Calu3 (cell line): ENCODE measurements around the gene ATP11C. TPM values are rescaled to one million over a fixed set of nuclear protein-coding genes. Genes with fewer than 3 reads are reported as not detected.
"Not testable (repeated sequence)": the region's sequence is repeated elsewhere in the genome, so short reads cannot be mapped to it uniquely, and the experiment has no call there.

ENCODE experiments used
- BruUV-seq: library from RNA; stranded (reverse); fragments of 400-500 nt; replicated peaks from 2 replicates; lab custom pipeline; 2021; lab: Mats Ljungman, UMichigan
- CTCF ChIA-PET: fragments of 300-600 bp; sonication (Branson Sonifier 250); formaldehyde crosslinking; loops from one replicate; lab custom pipeline; 2022; ENCODE audit warnings: antibody characterized with exemption; lab: Charles Lee
- DNase-seq: peaks from one replicate; pipeline ENCODE4 v3.0.0; 2022
- H3K27ac Mint-ChIP-seq: one replicate; pipeline ENCODE4 v1.8.0; 2022; ENCODE audit warnings: mixed read lengths; ENCODE audit not compliant: unreplicated experiment
- H3K27me3 Mint-ChIP-seq: one replicate; pipeline ENCODE4 v1.8.0; 2022; ENCODE audit warnings: mixed read lengths; ENCODE audit not compliant: unreplicated experiment
- H3K36me3 Mint-ChIP-seq: one replicate; pipeline ENCODE4 v1.8.0; 2022; ENCODE audit warnings: mild to moderate bottlenecking, moderate library complexity, mixed read lengths; ENCODE audit not compliant: insufficient read depth, unreplicated experiment
- H3K4me1 Mint-ChIP-seq: one replicate; pipeline ENCODE4 v1.8.0; 2022; ENCODE audit warnings: mild to moderate bottlenecking, low read depth, mixed read lengths; ENCODE audit not compliant: unreplicated experiment
- H3K4me3 Mint-ChIP-seq: one replicate; pipeline ENCODE4 v1.8.0; 2022; ENCODE audit warnings: mild to moderate bottlenecking, low read depth, moderate library complexity, mixed read lengths; ENCODE audit not compliant: unreplicated experiment
- H3K9me3 Mint-ChIP-seq: one replicate; pipeline ENCODE4 v1.8.0; 2022; ENCODE audit warnings: low read depth, mixed read lengths; ENCODE audit not compliant: unreplicated experiment
- intact Hi-C: fragments of 100-400 bp; cut with micrococcal nuclease; formaldehyde crosslinking; loops from one replicate; pipeline ENCODE4 v1.10.0; 2022; ENCODE audit not compliant: unreplicated experiment
- total RNA-seq: library from RNA; stranded (reverse); gene quantifications from 2 replicates; pipeline ENCODE4 v1.2.3, GENCODE V29; 2022
- TF ChIP-seq, protein P1 (sequence below): fragments of 200-600 bp; IDR thresholded peaks from one replicate; pipeline ENCODE4 v1.8.0; 2022; ENCODE audit warnings: antibody characterized with exemption; ENCODE audit not compliant: unreplicated experiment

The ATP11C gene
- total RNA-seq, 1 experiment from 2014 or later = 19.7 TPM

DNA sequence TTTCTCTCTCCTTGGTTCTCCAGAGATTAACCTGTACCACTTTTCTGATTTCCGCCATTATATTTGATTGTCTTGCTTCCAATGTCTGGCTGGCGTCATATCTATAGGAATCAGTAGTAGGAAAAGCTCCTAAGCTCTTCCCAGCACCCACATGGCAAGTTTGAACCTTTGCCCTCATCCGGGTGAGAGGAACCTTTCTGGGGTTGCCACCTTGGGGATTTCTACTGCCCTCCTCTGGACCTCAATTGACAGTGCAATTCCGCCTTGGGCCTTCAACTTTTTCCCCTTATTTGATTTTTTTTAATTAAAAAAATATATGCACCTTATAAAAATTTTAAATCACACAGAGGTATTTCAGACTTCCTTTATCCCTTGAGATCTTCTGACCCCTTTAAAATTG, 34.4 kb upstream of the ATP11C start:
- CTCF ChIA-PET = no interaction called here
- no peak overlapping the region for H3K27ac Mint-ChIP-seq
- H3K4me1 Mint-ChIP-seq = no peaks in the 10 kb centered on the region
- no peak overlapping the region for H3K4me3 Mint-ChIP-seq
- H3K36me3 Mint-ChIP-seq = no peaks in the 10 kb centered on the region
- H3K27me3 Mint-ChIP-seq = peaks cover 22% of the 10 kb centered on the region
- TF ChIP-seq, protein P1, sequence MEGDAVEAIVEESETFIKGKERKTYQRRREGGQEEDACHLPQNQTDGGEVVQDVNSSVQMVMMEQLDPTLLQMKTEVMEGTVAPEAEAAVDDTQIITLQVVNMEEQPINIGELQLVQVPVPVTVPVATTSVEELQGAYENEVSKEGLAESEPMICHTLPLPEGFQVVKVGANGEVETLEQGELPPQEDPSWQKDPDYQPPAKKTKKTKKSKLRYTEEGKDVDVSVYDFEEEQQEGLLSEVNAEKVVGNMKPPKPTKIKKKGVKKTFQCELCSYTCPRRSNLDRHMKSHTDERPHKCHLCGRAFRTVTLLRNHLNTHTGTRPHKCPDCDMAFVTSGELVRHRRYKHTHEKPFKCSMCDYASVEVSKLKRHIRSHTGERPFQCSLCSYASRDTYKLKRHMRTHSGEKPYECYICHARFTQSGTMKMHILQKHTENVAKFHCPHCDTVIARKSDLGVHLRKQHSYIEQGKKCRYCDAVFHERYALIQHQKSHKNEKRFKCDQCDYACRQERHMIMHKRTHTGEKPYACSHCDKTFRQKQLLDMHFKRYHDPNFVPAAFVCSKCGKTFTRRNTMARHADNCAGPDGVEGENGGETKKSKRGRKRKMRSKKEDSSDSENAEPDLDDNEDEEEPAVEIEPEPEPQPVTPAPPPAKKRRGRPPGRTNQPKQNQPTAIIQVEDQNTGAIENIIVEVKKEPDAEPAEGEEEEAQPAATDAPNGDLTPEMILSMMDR = peak; percentile 14
- H3K9me3 Mint-ChIP-seq = no peaks in the 10 kb centered on the region
- no peak for DNase-seq
- intact Hi-C loops = no loop called here
- BruUV-seq = no TSS peak

DNA sequence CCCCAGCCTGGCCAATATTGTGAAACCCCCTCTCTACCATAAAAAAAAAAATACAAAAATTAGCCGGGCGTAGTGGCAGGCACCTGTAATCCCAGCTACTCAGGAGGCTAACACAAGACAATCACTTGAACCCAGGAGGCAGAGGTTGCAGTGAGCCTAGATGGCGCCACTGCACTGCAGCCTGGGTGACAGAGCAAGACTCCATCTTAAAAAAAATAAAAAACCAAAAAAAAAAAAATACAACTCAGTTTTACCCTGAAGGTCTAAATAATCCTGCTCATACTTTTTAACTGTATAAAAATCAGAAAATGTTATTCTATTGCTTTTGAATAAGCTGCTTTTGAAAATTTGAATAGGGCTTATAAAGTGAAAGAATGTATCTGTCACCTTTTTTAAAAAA, 33.3 kb upstream of the ATP11C start:
- H3K27me3 Mint-ChIP-seq = peaks cover 15% of the 10 kb centered on the region
- CTCF ChIA-PET = interaction anchor here (0.7 kb wide), 1 partner anchor 30 kb away, joined by 5 read pairs; no protein-coding TSS in a partner anchor
- DNase-seq, H3K9me3 Mint-ChIP-seq, H3K27ac Mint-ChIP-seq, H3K4me3 Mint-ChIP-seq, H3K36me3 Mint-ChIP-seq, BruUV-seq, H3K4me1 Mint-ChIP-seq, intact Hi-C loops: not testable (repeated sequence)

DNA sequence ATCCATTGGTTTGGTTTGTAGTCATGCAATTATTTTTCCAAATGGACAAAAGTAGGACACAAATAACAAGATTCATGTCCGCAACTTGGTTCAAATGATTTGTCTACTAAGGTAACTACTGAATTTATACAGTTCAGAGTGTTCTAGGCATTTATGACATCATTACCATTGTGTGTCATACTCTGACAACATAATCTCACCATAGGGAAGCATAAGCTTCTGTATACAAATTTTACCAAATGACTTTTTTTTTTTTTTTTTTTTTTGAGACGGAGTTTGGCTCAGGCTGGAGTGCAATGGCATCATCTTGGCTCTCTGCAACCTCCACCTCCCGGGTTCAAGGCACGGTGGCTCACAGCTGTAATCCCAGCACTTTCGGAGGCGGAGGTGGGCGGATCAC, 32.6 kb upstream of the ATP11C start, which contains the start of gene CXorf66:
Gene CXorf66, minus strand, starts transcription at position 101 of the 400 bp plus-strand sequence. Its CDS starts 25 bp downstream, at position 76.
- CTCF ChIA-PET = interaction anchor here (0.7 kb wide), 1 partner anchor 31 kb away, joined by 5 read pairs; no protein-coding TSS in a partner anchor

GRCh38 chrX:139961091-139961490, 28.2 kb upstream of the ATP11C start:
- H3K9me3 Mint-ChIP-seq, H3K27ac Mint-ChIP-seq, CTCF ChIA-PET, intact Hi-C loops, H3K4me3 Mint-ChIP-seq, BruUV-seq, H3K4me1 Mint-ChIP-seq, DNase-seq, H3K36me3 Mint-ChIP-seq: not testable (repeated sequence)
- peaks cover 22% of the 10 kb centered on the region for H3K27me3 Mint-ChIP-seq

More for the DNA sequence above, 32.6 kb upstream of the ATP11C start, which contains the start of gene CXorf66:
- no TSS peak for BruUV-seq
- Mint-ChIP-seq H3K36me3 (no peaks in the 10 kb centered on the region), H3K9me3 (no peaks in the 10 kb centered on the region), H3K4me3 (no peak within 1 kb of the TSS), H3K27me3 (peaks cover 15% of the 10 kb centered on the region), H3K4me1 (no peaks in the 10 kb centered on the region), H3K27ac (no peak within 1 kb of the TSS)
- DNase-seq = no peak
- intact Hi-C loops = no loop called here
- TF ChIP-seq, protein P1 = no peak

DNA sequence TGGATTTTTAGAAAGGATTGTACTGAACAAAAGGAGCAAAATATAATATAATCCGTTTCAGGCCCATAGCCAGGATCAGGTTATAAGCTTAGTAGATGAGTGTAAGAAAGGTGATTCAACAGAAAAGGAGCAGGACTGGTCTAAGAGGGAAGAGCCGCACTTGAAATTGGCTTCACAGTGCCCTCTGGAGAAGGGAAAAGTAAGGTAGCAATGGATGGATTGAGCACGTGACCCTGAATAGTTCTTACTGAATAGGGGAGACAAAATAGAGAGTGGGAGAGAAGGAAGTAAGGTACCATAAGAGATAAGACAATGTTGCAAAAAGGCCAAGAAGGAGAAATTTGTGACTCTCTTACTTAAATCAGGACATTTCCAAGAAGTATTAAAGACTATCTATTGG, 16.9 kb upstream of the ATP11C start:
- Mint-ChIP-seq H3K27me3 (no peaks in the 10 kb centered on the region), H3K4me1 (no peaks in the 10 kb centered on the region), H3K36me3 (no peaks in the 10 kb centered on the region), H3K27ac (no peak overlapping the region), H3K4me3 (no peak overlapping the region), H3K9me3 (no peaks in the 10 kb centered on the region)
- CTCF ChIA-PET = interaction anchor here (0.6 kb wide), 1 partner anchor 564 kb away, joined by 3 read pairs; no protein-coding TSS in a partner anchor
- TF ChIP-seq, protein P1 = no peak
- DNase-seq = no peak
- intact Hi-C loops = no loop called here
- BruUV-seq = no TSS peak
